Kidney glomerular epithelial cell (primary cell): ENCODE data around the gene PURB.
"Not testable (repeated sequence)": the region's sequence is repeated elsewhere in the genome, so short reads cannot be mapped to it uniquely, and the experiment has no call there.

Source experiments
- DNase-seq: peaks from one replicate; lab custom pipeline; 2025; lab: John Stamatoyannopoulos, UW

Gene PURB

GRCh38 chr7:44852590-44852989, 32.7 kb downstream of the PURB start:
- DNase-seq = no peak

- DNase-seq = no peak
Observed at GRCh38 chr7:44849885-44850544, 35.3 kb downstream of the PURB start.

GRCh38 chr7:44849259-44849884, 36.0 kb downstream of the PURB start:
- DNase-seq = no peak

DNA sequence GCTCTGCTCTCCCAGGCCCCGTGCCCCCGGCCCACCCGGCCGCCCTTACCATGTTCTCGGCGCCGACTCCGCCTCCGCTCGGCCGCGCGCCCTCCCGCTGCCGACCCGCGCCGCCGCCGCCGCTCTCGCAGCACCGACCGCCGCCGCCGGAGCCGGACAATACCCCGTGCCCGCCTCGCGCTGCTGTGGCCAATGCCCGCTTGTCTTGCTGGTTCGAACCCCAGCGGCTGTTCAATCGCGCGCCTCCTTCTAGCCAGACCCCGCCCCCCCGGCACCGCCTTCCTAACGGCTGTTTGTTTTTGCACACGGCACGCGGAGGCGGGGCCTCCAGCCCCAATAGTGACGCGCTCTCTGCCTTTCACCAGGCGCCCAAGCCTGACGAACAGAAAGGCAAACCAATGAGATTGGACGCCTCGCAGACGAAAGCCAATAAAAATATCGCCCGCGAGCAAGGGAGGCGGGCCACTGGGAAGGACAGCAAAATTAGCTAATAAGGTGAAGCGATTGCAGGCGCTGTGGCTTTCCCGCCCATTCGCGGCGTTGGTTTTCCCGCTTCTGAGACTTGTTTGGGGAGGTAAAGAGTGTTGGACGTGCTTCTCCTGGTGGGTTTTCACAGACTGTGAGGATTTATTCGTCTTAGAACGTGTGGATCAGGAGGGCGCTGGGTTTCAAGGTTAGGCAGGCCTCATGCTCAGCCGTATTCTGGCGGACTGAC, 37.3 kb downstream of the PURB start, which contains the start of gene H2AZ2:
H2AZ2 (minus strand) TSS at position 168 of the 715 bp plus-strand sequence; CDS start at position 52, 116 bp downstream.
- peak; percentile 99 for DNase-seq

- peak; percentile 80 for DNase-seq
Observed at GRCh38 chr7:44847509-44847919, 37.8 kb downstream of the PURB start.

- DNase-seq = no peak
Observed at GRCh38 chr7:44846816-44847508, 38.4 kb downstream of the PURB start.

- DNase-seq = not testable (repeated sequence)
Observed at GRCh38 chr7:44846390-44846789, 38.9 kb downstream of the PURB start.

DNA sequence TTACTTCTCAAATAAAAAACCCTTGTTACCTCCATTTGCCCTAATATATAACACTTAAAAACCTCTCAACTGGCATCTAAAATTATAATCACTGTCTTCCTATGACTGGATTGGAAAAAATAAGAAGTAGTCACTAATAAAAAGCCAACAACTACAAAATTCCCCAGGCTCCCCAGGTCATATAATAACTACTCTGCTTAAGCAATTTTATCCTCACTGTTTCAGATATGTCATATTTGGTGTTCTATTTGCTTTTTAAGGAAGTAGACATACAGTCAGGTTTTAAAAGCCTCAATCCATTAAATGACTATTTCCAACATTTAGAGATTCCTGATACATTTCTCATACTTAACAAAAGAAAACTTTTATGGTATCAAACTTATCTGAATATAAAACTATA, 39.9 kb downstream of the PURB start:
- no peak for DNase-seq

DNA sequence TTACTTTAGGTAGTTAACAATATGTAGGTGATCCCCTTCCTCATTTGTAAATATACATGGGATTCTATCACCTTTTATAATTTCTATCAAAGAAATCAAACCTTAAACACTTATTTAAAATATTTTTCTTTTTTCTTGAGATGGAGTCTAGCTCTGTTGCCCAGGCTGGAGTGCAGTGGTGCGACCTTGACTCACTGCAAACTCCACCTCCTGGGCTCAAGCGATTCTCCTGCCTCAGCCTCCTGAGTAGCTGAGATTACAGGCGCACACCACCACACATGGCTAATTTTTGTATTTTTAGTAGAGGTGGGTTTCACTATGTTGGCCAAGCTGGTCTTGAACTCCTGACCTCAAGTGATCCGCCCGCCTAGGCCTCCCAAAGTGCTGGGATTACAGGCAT, 41.9 kb downstream of the PURB start:
- not testable (repeated sequence) for DNase-seq

DNA sequence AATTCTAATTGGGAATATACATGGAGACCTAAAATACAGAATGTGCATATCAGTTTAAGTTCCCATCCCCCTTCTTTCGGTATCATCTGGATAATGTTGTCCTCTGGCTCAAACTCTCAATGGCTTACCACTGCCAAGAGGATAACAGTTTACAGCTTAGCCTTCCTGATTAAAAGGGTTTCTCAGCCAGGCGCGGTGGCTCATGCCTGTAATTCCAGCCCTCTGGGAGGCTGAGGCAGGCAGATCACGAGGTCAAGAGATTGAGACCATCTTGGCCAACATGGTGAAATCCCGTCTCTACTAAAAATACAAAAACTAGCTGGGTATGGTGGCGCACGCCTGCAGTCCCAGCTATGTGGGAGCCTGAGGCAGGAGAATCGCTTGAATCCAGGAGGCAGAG, 42.7 kb downstream of the PURB start:
- DNase-seq = not testable (repeated sequence)

- DNase-seq = no peak
Observed at GRCh38 chr7:44838751-44839150, 46.6 kb downstream of the PURB start.

DNA sequence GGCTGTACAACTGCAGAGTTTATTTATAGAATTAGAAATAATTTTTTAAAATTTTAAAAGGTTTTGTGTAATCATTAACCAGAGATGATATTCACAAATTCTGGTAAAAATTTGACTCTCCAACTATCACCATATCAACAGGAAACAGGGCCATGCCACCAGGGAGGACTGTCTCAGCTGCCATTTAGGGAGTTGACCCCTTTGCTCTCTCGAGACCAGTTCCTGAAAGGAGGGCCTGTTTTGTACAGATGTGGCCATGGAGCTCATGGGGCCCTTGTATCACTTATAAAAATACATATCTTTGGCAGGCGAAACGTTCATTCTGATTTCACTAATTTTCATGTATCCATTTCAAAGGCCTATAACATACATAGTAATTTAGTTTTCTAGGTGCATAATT, 57.8 kb downstream of the PURB start:
- DNase-seq = no peak
